ENCODE data around the gene ALLC. TPM values are rescaled to one million over a fixed set of nuclear protein-coding genes. Genes with fewer than 3 reads are reported as not detected.

Gene ALLC
- polyA plus RNA-seq, 1 experiment, result not detected

DNA sequence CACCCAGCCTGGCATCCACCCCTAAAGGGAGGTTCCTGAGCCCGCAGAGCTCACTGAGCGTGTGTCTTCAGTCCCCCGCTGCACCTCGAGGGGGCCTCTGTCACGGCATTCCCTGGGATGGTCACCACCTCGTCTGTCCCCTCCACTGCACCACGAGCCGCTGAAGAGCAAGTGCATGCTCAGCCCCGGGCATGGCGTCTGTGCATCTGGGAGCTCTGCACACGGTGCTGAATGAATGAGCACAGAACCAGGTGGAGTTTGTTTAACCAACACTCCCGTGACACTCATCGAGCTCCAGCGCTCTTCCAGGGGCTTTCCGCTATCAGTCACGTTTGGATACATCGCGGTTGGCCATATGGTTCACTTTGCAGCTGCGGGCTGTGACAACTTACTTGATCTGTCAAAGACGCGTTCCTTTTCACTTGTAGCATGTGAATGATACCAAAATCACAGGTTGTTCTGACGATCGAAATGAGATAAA is 9.2 kb downstream of the ALLC start:
- Histone ChIP-seq H3K4me3 (ENCODE audit: low read depth, low read length) (no peak overlapping the region), H3K27me3 (ENCODE audit: control insufficient read depth, insufficient read depth, low read length) (no peaks in the 10 kb centered on the region; the same call in 1 of the 2 replicates), H3K36me3 (ENCODE audit: control insufficient read depth, insufficient read depth, low read length) (no peaks in the 10 kb centered on the region)
- ChIA-PET POLR2A (no interaction called here), CTCF (interaction anchor here (0.9 kb wide), 1 partner anchor 16 kb away, joined by 3 read pairs; no protein-coding TSS in a partner anchor)
- TF ChIP-seq, protein P1, sequence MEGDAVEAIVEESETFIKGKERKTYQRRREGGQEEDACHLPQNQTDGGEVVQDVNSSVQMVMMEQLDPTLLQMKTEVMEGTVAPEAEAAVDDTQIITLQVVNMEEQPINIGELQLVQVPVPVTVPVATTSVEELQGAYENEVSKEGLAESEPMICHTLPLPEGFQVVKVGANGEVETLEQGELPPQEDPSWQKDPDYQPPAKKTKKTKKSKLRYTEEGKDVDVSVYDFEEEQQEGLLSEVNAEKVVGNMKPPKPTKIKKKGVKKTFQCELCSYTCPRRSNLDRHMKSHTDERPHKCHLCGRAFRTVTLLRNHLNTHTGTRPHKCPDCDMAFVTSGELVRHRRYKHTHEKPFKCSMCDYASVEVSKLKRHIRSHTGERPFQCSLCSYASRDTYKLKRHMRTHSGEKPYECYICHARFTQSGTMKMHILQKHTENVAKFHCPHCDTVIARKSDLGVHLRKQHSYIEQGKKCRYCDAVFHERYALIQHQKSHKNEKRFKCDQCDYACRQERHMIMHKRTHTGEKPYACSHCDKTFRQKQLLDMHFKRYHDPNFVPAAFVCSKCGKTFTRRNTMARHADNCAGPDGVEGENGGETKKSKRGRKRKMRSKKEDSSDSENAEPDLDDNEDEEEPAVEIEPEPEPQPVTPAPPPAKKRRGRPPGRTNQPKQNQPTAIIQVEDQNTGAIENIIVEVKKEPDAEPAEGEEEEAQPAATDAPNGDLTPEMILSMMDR (IDR thresholded peaks at IDR 0.05; ENCODE audit: insufficient read depth, low read depth, low read length), result no peak
- no peak for DNase-seq (ENCODE audit: low read depth)

- H3K4me3 ChIP-seq (ENCODE audit: low read depth, low read length), result no peak overlapping the region
- TF ChIP-seq, protein P1 (IDR thresholded peaks at IDR 0.05; ENCODE audit: insufficient read depth, low read depth, low read length), result no peak
- H3K36me3 ChIP-seq (ENCODE audit: control insufficient read depth, insufficient read depth, low read length), result no peaks in the 10 kb centered on the region
- H3K27me3 ChIP-seq (ENCODE audit: control insufficient read depth, insufficient read depth, low read length), result no peaks in the 10 kb centered on the region; the same call in 1 of the 2 replicates
- ChIA-PET CTCF (no interaction called here), POLR2A (no interaction called here)
- no peak for DNase-seq (ENCODE audit: low read depth)
Measured at GRCh38 chr2:3669656-3670055, 11.7 kb downstream of the ALLC start.

- TF ChIP-seq, protein P1 (IDR thresholded peaks at IDR 0.05; ENCODE audit: insufficient read depth, low read depth, low read length), result no peak
Measured at GRCh38 chr2:3670376-3670775, 12.4 kb downstream of the ALLC start.

GRCh38 chr2:3670941-3671340 is 12.9 kb downstream of the ALLC start:
- H3K27me3 ChIP-seq (ENCODE audit: control insufficient read depth, insufficient read depth, low read length), result no peaks in the 10 kb centered on the region
- POLR2A ChIA-PET, result no interaction called here
- TF ChIP-seq, protein P1 (IDR thresholded peaks at IDR 0.05; ENCODE audit: insufficient read depth, low read depth, low read length), result no peak
- DNase-seq (ENCODE audit: low read depth), result no peak
- CTCF ChIA-PET, result no interaction called here
- no peak overlapping the region for H3K4me3 ChIP-seq (ENCODE audit: low read depth, low read length)
- no peaks in the 10 kb centered on the region for H3K36me3 ChIP-seq (ENCODE audit: control insufficient read depth, insufficient read depth, low read length)

More at GRCh38 chr2:3670376-3670775, 12.4 kb downstream of the ALLC start:
- no peak overlapping the region for H3K4me3 ChIP-seq (ENCODE audit: low read depth, low read length)
- CTCF ChIA-PET, result no interaction called here
- no peaks in the 10 kb centered on the region for H3K36me3 ChIP-seq (ENCODE audit: control insufficient read depth, insufficient read depth, low read length)
- POLR2A ChIA-PET, result no interaction called here
- no peak for DNase-seq (ENCODE audit: low read depth)
- no peaks in the 10 kb centered on the region for H3K27me3 ChIP-seq (ENCODE audit: control insufficient read depth, insufficient read depth, low read length)

- ChIA-PET POLR2A (no interaction called here), CTCF (no interaction called here)
- Histone ChIP-seq H3K27me3 (ENCODE audit: control insufficient read depth, insufficient read depth, low read length) (no peaks in the 10 kb centered on the region), H3K4me3 (ENCODE audit: low read depth, low read length) (no peak overlapping the region), H3K36me3 (ENCODE audit: control insufficient read depth, insufficient read depth, low read length) (no peaks in the 10 kb centered on the region)
- no peak for DNase-seq (ENCODE audit: low read depth)
- TF ChIP-seq, protein P1 (IDR thresholded peaks at IDR 0.05; ENCODE audit: insufficient read depth, low read depth, low read length), result no peak
Measured at GRCh38 chr2:3672861-3673678, 15.1 kb downstream of the ALLC start.
